Measurements from ENCODE around the gene RMND5B. TPM values are rescaled to one million over a fixed set of nuclear protein-coding genes. Genes with fewer than 3 reads are reported as not detected.

Gene RMND5B
- total and polyA plus RNA-seq, 4 donors: 28.2 to 38.9 (median 36.9) TPM

DNA sequence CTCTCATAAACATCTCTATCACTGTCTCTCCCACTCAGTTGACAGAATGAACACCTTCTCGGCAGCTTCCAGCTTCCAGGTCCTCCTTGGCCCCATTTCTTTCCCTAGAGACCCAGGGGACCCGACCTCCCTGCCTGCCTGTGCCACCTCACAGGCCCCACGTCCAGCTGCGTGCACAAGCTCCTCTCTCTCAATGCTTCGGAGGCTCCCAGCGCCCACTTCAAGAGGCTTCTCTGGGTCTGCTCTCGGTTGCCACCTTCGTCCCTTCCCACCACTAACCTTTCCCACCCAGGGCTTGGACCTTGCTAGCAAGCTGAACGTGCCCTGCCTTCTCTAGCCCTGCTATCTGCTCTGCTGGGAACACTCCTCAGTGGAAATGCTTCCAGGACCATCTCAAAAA lies 20.3 kb upstream of the RMND5B start:
- no peaks in the 10 kb centered on the region for H3K27me3 ChIP-seq (ENCODE audit: control insufficient read depth in 1 of 2, insufficient read depth in 2 of 2, low read length in 1 of 2)
- intact Hi-C loops (cut with DNase I): no loop called here
- H3K36me3 ChIP-seq (ENCODE audit: control insufficient read depth in 1 of 2, insufficient read depth in 2 of 2, low read length in 1 of 2): no peaks in the 10 kb centered on the region
- no peak overlapping the region for H3K4me3 ChIP-seq (ENCODE audit: low read length in 2 of 2)
- no peaks in the 10 kb centered on the region for H3K9me3 ChIP-seq (ENCODE audit: control insufficient read depth, low read length)
- DNase-seq: no peak
- ATAC-seq (ENCODE audit: low FRiP score): no peak
- WGBS, 2 donors: 81% methylated on average over 9 of the region's 9 CpGs
- no peaks in the 10 kb centered on the region for H3K4me1 ChIP-seq (ENCODE audit: control insufficient read depth in 1 of 2, insufficient read depth in 2 of 2, low read length in 2 of 2)
- no peak overlapping the region for H3K27ac ChIP-seq (ENCODE audit: low read depth in 1 of 2, low read length in 2 of 2)

DNA sequence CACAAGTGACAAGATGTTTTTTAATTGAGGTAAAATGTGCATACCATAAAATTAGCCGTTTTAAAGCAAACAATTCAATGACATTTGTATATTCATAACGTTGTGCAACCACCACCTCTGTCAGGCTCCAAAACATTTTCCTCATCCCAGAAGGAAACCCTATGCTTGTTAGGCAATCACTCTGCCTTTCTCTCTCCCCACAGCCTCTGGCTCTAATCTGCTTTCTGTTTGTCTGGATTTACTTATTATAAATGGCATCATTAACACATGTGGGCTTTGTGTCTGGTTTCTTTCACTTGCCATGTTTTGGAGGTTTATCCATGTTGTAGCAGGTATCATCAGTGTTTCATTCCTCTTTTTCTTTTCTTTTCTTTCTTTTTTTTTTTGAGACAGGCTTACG lies 18.9 kb upstream of the RMND5B start:
- Histone ChIP-seq H3K9me3 (ENCODE audit: control insufficient read depth, low read length) (no peaks in the 10 kb centered on the region), H3K27ac (ENCODE audit: low read depth in 1 of 2, low read length in 2 of 2) (no peak overlapping the region), H3K4me1 (ENCODE audit: control insufficient read depth in 1 of 2, insufficient read depth in 2 of 2, low read length in 2 of 2) (no peaks in the 10 kb centered on the region), H3K27me3 (ENCODE audit: control insufficient read depth in 1 of 2, insufficient read depth in 2 of 2, low read length in 1 of 2) (no peaks in the 10 kb centered on the region), H3K4me3 (ENCODE audit: low read length in 2 of 2) (no peak overlapping the region), H3K36me3 (ENCODE audit: control insufficient read depth in 1 of 2, insufficient read depth in 2 of 2, low read length in 1 of 2) (no peaks in the 10 kb centered on the region)
- ATAC-seq (ENCODE audit: low FRiP score) (no peak), DNase-seq (no peak)
- intact Hi-C loops (cut with DNase I): no loop called here
- 51 to 70% methylated on average over 3 of the region's 3 CpGs for WGBS, 2 donors

DNA sequence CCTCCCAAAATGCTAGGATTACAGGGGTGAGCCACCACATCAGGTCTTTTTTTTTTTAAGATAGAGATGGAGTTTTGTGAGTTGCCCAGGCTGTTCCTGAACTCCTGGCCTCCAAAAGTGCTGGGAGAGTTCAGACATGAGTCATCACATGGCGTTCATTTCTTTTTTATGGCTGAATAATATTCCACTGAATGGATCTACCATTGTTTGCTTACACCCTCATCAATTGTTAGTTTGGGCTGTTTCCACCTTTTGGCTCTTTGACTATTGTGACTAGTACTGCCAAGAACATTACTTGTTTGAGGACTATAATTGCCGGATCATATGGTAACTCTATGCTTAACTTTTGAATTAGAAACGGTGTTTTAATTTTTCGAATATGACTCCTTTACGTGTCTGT lies 18.3 kb upstream of the RMND5B start:
- no peak overlapping the region for H3K4me3 ChIP-seq (ENCODE audit: low read length in 2 of 2)
- WGBS, 2 donors: 78 to 79% methylated on average over 5 of the region's 5 CpGs
- no peak for ATAC-seq (ENCODE audit: low FRiP score)
- no peak for DNase-seq
- no peaks in the 10 kb centered on the region for H3K4me1 ChIP-seq (ENCODE audit: control insufficient read depth in 1 of 2, insufficient read depth in 2 of 2, low read length in 2 of 2)
- H3K9me3 ChIP-seq (ENCODE audit: control insufficient read depth, low read length): no peaks in the 10 kb centered on the region
- H3K36me3 ChIP-seq (ENCODE audit: control insufficient read depth in 1 of 2, insufficient read depth in 2 of 2, low read length in 1 of 2): no peaks in the 10 kb centered on the region
- H3K27me3 ChIP-seq (ENCODE audit: control insufficient read depth in 1 of 2, insufficient read depth in 2 of 2, low read length in 1 of 2): no peaks in the 10 kb centered on the region
- intact Hi-C loops (cut with DNase I): no loop called here
- H3K27ac ChIP-seq (ENCODE audit: low read depth in 1 of 2, low read length in 2 of 2): no peak overlapping the region

DNA sequence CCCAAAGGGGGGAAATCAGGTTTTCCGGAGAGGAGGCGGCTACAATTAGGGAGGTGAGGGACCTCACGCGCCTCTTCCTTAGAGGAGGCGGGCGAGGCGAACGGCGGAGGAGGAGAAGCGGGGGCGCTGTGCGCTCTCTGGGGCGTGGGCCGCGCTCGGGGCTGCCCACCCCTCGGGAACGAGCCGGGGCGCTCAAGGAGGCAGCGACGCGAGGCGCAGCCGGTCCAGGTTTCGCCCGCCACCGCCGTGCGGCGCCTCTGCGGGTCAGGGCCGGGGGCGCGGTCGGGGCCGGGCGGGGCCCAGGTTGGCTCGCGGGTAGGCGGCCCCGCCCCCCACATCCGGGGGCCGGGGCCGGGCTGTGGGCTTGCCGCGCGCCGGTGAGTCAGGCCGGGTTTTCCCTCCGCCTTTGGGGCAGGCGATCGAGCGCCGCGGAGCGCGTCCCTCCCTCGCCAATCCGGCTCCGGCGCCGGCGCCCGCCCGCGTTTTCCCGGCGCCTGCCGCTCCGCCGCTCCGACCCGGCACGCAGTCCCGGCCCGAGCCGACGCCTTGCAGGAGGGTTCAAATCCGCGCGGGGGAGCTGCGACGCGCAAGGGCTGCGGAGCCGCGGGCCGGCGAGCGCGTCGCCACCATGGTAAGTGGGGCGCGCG lies 17.6 kb upstream of the RMND5B start, which contains the start of gene N4BP3:
Gene N4BP3, plus strand, starts transcription at position 392 of the 647 bp plus-strand sequence. CDS start 6,052 bp downstream, outside the sequence.
- H3K36me3 ChIP-seq (ENCODE audit: control insufficient read depth in 1 of 2, insufficient read depth in 2 of 2, low read length in 1 of 2): no peaks in the 10 kb centered on the region
- no peaks in the 10 kb centered on the region for H3K4me1 ChIP-seq (ENCODE audit: control insufficient read depth in 1 of 2, insufficient read depth in 2 of 2, low read length in 2 of 2)
- intact Hi-C loops (cut with DNase I): no loop called here
- H3K27ac ChIP-seq (ENCODE audit: low read depth in 1 of 2, low read length in 2 of 2): no peak within 1 kb of the TSS
- DNase-seq (no peak), ATAC-seq (ENCODE audit: low FRiP score) (no peak)
- no peaks in the 10 kb centered on the region for H3K27me3 ChIP-seq (ENCODE audit: control insufficient read depth in 1 of 2, insufficient read depth in 2 of 2, low read length in 1 of 2)
- WGBS, 2 donors: 0 to 1% methylated on average over 29 to 96 of the region's 96 CpGs
- no peaks in the 10 kb centered on the region for H3K9me3 ChIP-seq (ENCODE audit: control insufficient read depth, low read length)
- H3K4me3 ChIP-seq (ENCODE audit: low read length in 2 of 2): peak within 1 kb of the TSS in 1 of 2 donors; percentile 34

DNA sequence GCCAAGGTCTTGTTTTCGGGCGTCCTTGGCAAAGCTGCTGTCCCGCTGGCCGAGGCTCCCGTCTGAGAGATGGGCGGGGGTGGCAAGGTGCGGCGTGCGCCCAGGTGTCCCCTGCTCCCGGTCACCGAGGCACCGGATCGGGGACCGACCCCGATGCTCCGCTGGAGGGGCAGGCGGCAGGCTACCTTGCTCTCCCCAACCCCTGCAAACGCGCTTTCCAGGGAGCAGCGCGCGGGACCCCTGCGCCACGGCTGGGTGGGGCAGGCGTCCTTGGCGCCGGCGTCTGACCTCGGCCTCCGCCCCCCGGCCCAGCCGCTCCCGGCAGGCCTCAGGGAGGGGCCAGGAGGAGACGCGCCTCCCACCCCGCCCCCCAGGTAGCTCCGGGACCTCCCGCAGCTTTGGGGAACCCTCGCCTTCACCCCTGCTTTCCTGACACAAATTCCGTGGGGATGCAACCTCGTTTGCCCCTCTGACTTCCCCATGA lies 16.9 kb upstream of the RMND5B start:
- 1% methylated on average over 31 to 41 of the region's 41 CpGs for WGBS, 2 donors
- Histone ChIP-seq H3K9me3 (ENCODE audit: control insufficient read depth, low read length) (no peaks in the 10 kb centered on the region), H3K36me3 (ENCODE audit: control insufficient read depth in 1 of 2, insufficient read depth in 2 of 2, low read length in 1 of 2) (no peaks in the 10 kb centered on the region), H3K27ac (ENCODE audit: low read depth in 1 of 2, low read length in 2 of 2) (no peak overlapping the region), H3K4me1 (ENCODE audit: control insufficient read depth in 1 of 2, insufficient read depth in 2 of 2, low read length in 2 of 2) (no peaks in the 10 kb centered on the region), H3K27me3 (ENCODE audit: control insufficient read depth in 1 of 2, insufficient read depth in 2 of 2, low read length in 1 of 2) (no peaks in the 10 kb centered on the region), H3K4me3 (ENCODE audit: low read length in 2 of 2) (peak overlapping the region in 1 of 2 donors; percentile 34)
- DNase-seq (peak in 1 of 2 donors; percentile 61), ATAC-seq (ENCODE audit: low FRiP score) (no peak)
- intact Hi-C loops (cut with DNase I): no loop called here

DNA sequence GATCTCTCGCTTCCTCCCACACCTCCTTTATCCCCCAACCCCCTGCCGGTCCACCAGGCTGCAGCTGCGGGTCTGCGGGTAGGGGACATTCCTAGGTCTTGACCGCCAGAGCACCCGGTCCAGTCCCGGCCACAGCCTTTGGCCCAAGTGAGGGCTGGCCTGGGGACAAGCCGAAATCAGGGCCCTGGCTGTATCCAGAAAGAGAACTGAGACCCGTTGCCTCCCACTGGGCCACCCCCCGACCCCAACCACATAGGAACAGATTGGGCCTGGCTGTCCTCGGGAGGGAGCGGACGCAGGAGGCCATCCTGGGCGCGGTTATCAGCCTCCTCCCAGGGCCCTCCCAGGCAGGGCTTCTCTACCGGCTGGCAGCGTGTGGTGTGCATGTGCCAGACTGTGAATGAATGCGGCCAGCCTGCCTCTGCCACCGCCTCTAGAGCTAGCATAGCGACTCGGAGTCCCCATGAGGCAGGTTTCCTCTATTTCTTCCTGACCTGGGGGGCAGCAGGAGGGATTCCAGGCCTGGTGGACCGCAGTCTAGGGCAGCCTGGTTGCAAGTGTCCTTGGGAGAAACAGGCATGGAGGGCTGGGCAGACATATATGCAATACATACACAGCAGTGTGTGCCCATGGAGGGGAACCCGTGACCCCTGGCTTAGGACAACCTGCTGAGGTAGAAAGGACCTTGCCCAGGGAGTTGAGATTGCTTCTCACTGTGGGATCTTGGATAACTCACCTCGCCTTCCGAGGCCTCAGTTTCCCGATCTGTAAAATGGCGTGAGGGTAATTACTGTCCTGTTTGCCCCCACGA lies 16.3 kb upstream of the RMND5B start:
- intact Hi-C loops (cut with DNase I): no loop called here
- ATAC-seq (ENCODE audit: low FRiP score): no peak

DNA sequence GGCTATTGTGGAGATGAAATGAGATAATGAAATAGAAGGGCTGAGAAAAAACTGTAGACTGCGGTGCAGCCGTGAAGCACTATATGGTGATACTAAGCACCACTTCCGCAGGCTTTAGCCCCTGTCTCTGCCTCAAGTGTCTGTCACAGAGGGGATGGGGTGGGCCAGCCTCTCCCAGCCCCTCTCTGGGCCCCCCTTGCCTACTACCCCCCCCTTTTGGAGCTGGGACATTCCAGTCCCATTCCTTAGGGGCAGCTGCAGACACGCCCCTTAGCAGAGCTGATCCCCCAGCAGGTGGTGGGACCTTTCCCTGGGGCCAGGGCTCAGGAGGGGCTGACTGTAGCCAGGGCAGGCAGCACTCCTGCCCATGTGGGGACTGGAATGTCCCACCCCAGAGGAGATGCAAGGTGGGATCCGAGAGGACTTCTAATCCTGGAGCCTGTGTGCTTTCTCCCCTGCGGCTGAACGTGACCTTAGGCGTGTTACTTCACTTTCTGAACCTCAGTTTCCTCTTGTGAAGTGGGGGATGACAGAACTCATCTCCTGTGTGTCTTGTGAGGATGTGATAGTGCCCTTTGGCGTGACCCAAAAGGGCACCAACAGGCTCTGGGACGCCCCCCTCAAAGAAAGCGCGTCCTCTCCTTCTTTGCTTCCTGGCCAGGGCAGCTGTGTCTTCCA lies 15.5 kb upstream of the RMND5B start:
- Histone ChIP-seq H3K27me3 (ENCODE audit: control insufficient read depth in 1 of 2, insufficient read depth in 2 of 2, low read length in 1 of 2) (no peaks in the 10 kb centered on the region), H3K4me1 (ENCODE audit: control insufficient read depth in 1 of 2, insufficient read depth in 2 of 2, low read length in 2 of 2) (no peaks in the 10 kb centered on the region), H3K9me3 (ENCODE audit: control insufficient read depth, low read length) (no peaks in the 10 kb centered on the region), H3K36me3 (ENCODE audit: control insufficient read depth in 1 of 2, insufficient read depth in 2 of 2, low read length in 1 of 2) (no peaks in the 10 kb centered on the region), H3K4me3 (ENCODE audit: low read length in 2 of 2) (no peak overlapping the region), H3K27ac (ENCODE audit: low read depth in 1 of 2, low read length in 2 of 2) (no peak overlapping the region)
- ATAC-seq (ENCODE audit: low FRiP score) (no peak), DNase-seq (no peak)
- WGBS, 2 donors: 25 to 32% methylated on average over 12 of the region's 12 CpGs
- intact Hi-C loops (cut with DNase I): no loop called here

More for the DNA sequence above, 16.3 kb upstream of the RMND5B start:
- 9 to 15% methylated on average over 25 to 28 of the region's 28 CpGs for WGBS, 2 donors
- no peaks in the 10 kb centered on the region for H3K4me1 ChIP-seq (ENCODE audit: control insufficient read depth in 1 of 2, insufficient read depth in 2 of 2, low read length in 2 of 2)
- H3K27ac ChIP-seq (ENCODE audit: low read depth in 1 of 2, low read length in 2 of 2): no peak overlapping the region
- no peaks in the 10 kb centered on the region for H3K9me3 ChIP-seq (ENCODE audit: control insufficient read depth, low read length)
- no peaks in the 10 kb centered on the region for H3K36me3 ChIP-seq (ENCODE audit: control insufficient read depth in 1 of 2, insufficient read depth in 2 of 2, low read length in 1 of 2)
- DNase-seq: no peak
- no peak overlapping the region for H3K4me3 ChIP-seq (ENCODE audit: low read length in 2 of 2)
- H3K27me3 ChIP-seq (ENCODE audit: control insufficient read depth in 1 of 2, insufficient read depth in 2 of 2, low read length in 1 of 2): no peaks in the 10 kb centered on the region

DNA sequence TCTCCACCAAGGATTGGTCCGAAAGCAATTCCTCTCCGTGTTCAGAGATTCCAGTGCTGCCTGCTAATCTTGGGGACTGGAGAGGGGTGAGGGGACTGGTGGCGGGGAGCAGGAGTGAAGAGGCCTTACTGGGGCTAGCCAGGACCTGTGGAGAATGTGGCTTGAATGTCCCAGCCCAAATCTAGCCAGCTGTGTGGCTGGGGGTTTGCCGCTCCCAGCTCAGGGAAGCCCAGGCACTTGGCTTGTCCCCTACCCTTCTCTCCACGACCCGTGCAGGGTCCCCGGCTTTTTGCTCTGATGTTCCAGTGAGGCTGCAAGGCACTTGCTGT lies 15.0 kb upstream of the RMND5B start:
- no peaks in the 10 kb centered on the region for H3K4me1 ChIP-seq (ENCODE audit: control insufficient read depth in 1 of 2, insufficient read depth in 2 of 2, low read length in 2 of 2)
- intact Hi-C loops (cut with DNase I): no loop called here

More for the DNA sequence above, 15.0 kb upstream of the RMND5B start:
- no peaks in the 10 kb centered on the region for H3K36me3 ChIP-seq (ENCODE audit: control insufficient read depth in 1 of 2, insufficient read depth in 2 of 2, low read length in 1 of 2)
- WGBS, 2 donors: 10 to 13% methylated on average over 7 of the region's 7 CpGs
- H3K27ac ChIP-seq (ENCODE audit: low read depth in 1 of 2, low read length in 2 of 2): no peak overlapping the region
- H3K9me3 ChIP-seq (ENCODE audit: control insufficient read depth, low read length): no peaks in the 10 kb centered on the region
- H3K27me3 ChIP-seq (ENCODE audit: control insufficient read depth in 1 of 2, insufficient read depth in 2 of 2, low read length in 1 of 2): no peaks in the 10 kb centered on the region
- ATAC-seq (ENCODE audit: low FRiP score): no peak
- DNase-seq: no peak
- no peak overlapping the region for H3K4me3 ChIP-seq (ENCODE audit: low read length in 2 of 2)

All from aorta (tissue), 5 donors.